Frontal cortex (tissue), 4 donors: ENCODE measurements around the gene TBL1X. TPM values are rescaled to one million over a fixed set of nuclear protein-coding genes. Genes with fewer than 3 reads are reported as not detected.

ENCODE experiments used
- DNase-seq, 2 donors: peaks; one replicate each; pipeline ENCODE4 v3.0.0; 2012; ENCODE audit warnings: low spot score in 2 of 2
- FAIRE-seq: peaks from 2 replicates; lab custom pipeline; 2012; peaks lifted over from hg19 to GRCh38; lab: Jason Lieb, UNC
- total RNA-seq: library from RNA; depleted of rRNA; stranded (reverse); fragments of >200 nt; gene quantifications from one replicate; pipeline ENCODE4 v1.2.3, GENCODE V29; 2014
- donor health status: control.
- donor health status: control.
- donor health status: control.

Gene TBL1X
- total RNA-seq, 1 donor from 2014 or later, result 2.9 TPM

DNA sequence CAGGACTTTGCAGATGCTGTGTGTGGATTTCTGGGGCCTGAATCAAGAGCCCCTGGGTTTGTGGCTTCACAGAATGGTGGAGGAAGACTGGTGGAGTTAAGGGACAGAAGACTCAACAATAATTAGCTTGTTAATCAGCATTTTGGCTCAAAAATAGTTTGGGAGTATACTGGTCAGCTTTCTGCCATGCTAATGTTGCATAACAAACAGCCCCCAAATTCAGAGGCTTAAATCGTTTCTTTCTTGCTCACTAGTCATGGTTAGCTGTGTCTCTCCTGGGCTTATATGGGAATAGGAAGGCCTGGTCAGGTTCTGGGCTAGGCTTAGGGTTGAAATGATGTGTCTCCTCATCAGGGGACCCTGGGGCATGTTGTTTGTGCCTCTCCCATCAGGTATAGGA is 24.4 kb downstream of the TBL1X start:
- DNase-seq (no peak), FAIRE-seq (no peak)

GRCh38 chrX:9492901-9493300 is 28.0 kb downstream of the TBL1X start:
- FAIRE-seq (no peak), DNase-seq (no peak)

GRCh38 chrX:9493936-9494335 is 29.1 kb downstream of the TBL1X start:
- no peak for FAIRE-seq
- DNase-seq, result no peak

- FAIRE-seq, result no peak
- DNase-seq, result no peak
Observed at GRCh38 chrX:9494771-9495170, 29.9 kb downstream of the TBL1X start.

DNA sequence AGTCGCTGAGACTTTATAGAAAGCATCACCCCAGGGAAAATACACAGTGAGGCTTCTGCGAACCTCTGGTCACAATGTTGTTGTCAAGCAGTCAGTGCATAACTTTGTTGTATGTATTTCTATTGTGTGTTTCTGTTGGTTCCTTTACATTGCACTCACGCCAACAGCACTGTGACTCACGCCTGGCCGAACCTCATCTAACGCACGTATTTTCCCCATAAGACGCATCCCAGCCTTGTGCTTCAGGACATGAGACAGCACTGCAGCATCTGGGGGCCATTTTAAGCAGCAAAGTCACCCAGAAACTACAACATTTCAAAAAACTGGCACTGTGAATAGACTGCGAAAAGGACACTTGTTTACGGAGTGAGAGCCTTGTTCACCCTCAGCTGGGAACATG is 30.6 kb downstream of the TBL1X start:
- FAIRE-seq (no peak), DNase-seq (no peak)

DNA sequence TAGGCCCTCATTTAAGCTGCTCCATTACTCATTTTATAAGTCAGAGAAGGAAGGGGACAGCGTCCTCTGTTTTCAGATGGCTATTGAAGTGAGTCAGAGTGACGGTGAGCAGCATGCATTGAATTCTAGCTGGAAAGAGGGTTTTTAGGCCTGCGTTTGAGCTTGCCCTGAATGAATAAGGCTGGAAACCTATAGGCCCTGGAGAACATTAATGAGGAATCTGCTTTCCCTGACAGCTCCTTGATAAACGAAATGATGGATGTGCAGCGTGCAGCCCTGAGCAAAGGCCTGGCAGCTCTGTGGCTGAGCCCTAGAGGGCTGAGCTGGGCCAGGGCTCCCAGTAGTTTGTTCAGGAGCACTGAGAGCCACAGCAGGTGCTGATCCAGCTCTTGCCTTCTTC is 33.4 kb downstream of the TBL1X start:
- DNase-seq, result no peak
- FAIRE-seq, result no peak

DNA sequence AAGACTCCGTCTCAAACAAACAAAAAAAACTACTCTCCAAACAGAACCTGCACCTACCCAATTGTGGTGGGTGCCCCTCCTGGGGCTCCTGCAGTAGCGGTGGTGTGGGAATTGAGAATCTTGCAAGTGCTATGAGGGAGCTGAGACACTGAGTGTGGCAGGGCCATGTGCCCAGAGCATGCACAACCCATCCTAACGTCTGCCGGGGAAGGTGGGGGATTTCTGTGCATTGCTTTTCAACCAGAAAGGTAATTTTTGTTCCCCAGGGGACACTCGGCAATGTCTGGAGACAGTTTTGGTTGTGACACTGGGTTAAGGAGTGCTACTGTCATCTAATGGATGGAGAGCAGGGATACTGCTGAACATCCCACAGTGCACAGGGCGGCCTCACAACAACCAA is 35.7 kb downstream of the TBL1X start:
- FAIRE-seq, result no peak
- DNase-seq, result no peak

- DNase-seq (no peak), FAIRE-seq (no peak)
Observed at GRCh38 chrX:9501362-9501761, 36.5 kb downstream of the TBL1X start.

DNA sequence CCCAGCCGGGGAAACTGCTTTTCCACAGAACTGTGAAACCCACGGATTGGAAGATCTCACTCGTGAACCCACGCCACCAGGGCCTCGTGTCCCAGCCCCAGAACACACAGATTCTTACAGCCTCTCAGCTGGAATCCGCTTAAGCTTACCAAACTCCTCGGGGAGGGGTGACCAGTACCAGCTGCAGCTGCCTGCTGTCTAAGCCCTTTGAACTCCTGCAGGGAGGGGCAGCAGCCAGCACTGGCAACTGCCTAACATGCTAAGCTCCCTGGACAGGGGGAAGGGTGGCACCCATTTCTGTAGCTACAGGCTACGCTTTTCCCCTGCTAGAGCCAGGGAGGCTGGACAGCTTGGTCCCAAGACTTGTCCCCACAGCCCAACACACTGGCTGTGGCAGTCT is 38.4 kb downstream of the TBL1X start:
- FAIRE-seq, result no peak
- no peak for DNase-seq

DNA sequence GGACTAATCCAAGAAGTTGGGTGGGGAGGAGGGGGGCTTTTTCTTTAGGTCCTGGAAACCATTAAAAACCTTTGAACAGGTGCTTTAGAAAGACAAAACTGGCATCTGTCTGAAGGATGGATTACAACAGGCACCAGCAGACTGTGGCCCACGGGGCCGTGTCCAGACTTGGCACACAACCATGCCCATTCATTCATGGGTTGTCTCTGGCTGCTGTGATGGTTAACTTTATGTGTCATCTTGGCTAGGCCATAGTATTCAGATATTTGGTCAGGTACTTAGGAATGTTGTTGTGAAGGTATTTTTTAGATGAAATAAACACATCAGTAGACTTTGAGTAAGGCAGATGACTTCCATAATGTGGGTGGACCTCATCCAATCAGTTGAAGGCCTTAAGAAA is 45.5 kb downstream of the TBL1X start:
- FAIRE-seq, result no peak

DNA sequence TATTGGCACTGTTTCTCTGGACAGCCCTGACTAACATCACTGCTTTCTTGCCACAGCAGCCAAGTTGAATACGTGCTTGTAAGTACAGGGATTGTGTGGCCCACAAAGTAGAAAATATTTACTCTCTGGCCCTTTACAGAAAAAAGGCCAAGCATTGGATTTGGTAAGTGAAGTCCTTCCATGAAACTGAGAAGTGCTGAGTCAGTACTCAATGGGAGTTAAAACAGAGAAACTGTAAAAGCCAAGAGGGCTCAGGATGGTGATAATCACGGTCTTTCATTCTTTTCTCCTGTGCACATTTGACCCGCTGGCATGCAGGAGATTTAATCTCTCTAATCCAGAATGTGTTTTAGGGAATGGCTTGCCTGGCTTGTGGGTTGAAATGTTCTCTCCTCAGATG is 46.1 kb downstream of the TBL1X start:
- DNase-seq (no peak), FAIRE-seq (no peak)

More for the DNA sequence above, 45.5 kb downstream of the TBL1X start:
- DNase-seq, result no peak

GRCh38 chrX:9515489-9515888 is 50.6 kb downstream of the TBL1X start:
- no peak for FAIRE-seq

DNA sequence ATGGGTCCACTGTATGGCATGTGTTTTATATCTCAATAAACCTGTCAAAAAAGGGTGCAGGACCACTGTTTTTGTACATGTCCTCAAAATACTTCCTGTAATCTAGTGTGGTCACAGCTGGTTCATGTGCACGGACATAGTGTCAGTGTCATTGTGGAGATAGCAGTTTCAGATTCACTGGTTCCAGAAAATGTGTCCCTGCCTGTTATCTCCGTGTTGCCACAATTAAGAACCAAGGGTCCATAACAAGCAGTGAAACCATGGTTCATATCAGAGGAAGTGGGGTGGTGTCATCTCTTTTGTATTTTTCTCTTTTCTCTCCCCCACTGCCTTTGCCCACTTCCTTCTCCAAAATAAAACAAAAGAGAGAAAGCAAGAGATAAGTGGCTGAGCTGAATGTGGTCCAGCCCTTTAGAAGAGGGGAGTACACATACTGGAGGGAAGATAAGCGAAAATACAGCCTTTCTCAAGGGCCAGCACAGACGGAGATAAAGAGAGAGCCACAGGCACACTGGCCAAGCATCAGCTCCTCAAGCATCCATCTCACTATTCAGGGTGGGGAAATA is 51.2 kb downstream of the TBL1X start:
- no peak for DNase-seq
- no peak for FAIRE-seq

More at GRCh38 chrX:9515489-9515888, 50.6 kb downstream of the TBL1X start:
- no peak for DNase-seq

DNA sequence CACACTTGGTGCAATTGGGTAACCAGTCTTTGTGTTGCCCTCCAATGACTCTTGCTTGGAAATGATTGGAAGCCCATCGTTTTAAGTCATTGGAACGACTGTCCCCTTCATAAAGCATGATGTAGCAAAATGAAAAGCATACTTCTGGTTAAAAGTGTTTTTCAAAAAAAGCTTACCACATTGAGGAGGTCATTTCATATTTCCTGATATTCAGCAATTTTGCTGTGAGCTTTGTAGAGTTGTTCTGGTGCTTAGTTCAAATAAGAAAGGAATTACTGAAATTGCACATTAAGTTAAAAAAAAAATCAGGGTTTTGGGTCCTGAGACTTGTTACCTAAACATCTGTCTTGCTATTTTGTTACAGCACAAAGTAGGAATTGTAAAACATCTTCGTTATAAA is 51.8 kb downstream of the TBL1X start:
- FAIRE-seq (no peak), DNase-seq (no peak)

DNA sequence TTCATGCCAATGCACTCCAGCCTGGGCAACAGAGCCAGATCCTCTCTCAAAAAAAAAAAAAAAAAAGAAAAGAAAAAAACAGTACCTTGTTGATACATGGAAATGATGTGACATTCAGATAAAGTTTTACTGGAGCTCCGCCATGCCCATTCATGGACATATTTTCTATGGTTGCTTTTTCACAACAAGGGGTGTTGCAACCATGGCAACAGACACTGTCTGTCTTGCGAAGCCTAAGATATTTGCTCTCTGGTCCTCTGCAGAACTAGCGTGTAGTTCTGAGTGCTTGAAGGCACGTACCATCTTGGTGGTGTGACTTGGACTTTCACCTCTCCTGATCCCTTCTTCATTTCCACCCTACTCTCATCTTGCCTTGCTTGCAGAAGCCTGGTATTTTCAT is 53.2 kb downstream of the TBL1X start:
- DNase-seq (no peak), FAIRE-seq (no peak)

- FAIRE-seq, result no peak
Observed at GRCh38 chrX:9518889-9519288, 54.0 kb downstream of the TBL1X start.

GRCh38 chrX:9519546-9520216 is 54.8 kb downstream of the TBL1X start:
- DNase-seq (no peak), FAIRE-seq (no peak)

More at GRCh38 chrX:9518889-9519288, 54.0 kb downstream of the TBL1X start:
- no peak for DNase-seq

DNA sequence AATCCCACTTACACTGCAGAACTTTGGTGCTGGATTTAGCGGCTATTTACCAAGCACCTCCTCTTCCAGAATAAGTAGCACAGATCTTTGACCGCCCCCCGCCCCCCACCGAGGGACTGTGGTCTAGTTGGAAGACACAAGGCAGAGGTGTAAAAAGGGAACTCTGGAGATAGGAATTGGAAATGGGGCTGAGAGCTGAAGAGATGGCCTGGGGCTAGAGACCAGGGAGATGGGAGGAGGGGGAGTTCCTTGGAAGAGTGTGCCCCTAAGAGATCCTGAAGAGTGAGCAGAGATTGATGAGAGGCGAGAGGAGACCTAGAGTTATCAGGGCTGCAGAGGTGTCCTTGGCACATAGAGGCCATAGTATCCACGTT is 55.3 kb downstream of the TBL1X start:
- no peak for FAIRE-seq

GRCh38 chrX:9522378-9523155 is 57.7 kb downstream of the TBL1X start:
- no peak for DNase-seq
- FAIRE-seq, result no peak

More for the DNA sequence above, 55.3 kb downstream of the TBL1X start:
- no peak for DNase-seq

DNA sequence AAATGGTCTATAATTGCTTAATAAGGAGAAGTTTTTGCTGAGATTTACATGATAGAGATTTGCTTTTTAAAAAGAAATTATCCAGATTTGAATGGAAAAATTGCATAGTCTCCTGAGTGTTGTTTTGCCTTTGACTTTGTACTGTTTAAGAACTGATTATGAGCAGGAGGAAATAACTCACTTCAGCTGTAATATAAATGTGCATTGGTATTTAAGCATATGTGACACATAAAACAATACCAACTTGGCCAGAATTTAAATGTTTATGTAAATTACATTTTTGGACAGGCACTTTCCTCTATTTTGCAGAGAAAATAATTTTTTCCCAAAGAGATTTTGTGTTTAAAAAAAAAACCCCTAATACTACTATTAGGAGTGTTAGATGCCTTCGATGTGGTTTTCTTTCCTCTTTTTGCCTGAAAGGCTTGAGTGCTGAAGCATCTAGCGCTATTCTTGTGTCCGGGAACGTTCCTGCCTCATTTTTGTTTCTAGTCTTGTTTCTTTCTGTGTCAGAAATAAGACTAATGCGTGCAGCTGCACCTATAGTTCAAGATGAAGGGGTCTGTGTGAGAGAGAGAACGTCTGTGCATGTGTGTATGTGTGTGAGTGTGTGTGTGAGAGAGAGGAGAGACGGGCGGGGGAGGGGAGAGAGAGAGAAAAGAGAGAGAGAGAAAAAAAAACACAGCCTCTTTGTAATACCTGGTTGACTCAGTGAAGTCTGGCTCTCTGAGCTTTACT is 60.8 kb downstream of the TBL1X start:
- no peak for FAIRE-seq
- no peak for DNase-seq

DNA sequence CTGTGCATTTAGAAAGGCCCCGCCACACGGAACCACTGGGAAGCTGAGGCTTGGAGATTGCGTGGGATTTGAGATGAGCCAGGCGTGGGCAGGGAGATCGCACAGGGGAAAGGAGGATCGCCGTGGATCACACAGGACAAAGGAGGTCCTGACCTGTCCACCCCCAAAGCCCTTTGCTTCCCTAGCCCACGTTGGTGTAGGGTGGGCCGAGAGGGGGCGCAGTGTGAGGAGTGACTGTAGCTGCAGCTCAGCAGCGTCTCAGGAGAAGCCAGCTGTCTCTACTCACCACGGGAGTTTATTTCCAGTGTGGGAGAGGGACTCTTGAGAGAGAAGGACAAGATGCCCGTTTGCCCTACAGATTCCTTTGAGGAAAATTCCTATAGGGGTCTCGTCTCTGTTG is 62.1 kb downstream of the TBL1X start:
- DNase-seq, result no peak
- FAIRE-seq, result no peak
